SIG-M5 (cell line): Measurements from ENCODE around the gene GUK1.

Source experiments
- DNase-seq: peaks from one replicate; lab custom pipeline; 2025; lab: John Stamatoyannopoulos, UW

Gene GUK1

GRCh38 chr1:228150120-228150460, 10.0 kb downstream of the GUK1 start:
- no peak for DNase-seq

DNA sequence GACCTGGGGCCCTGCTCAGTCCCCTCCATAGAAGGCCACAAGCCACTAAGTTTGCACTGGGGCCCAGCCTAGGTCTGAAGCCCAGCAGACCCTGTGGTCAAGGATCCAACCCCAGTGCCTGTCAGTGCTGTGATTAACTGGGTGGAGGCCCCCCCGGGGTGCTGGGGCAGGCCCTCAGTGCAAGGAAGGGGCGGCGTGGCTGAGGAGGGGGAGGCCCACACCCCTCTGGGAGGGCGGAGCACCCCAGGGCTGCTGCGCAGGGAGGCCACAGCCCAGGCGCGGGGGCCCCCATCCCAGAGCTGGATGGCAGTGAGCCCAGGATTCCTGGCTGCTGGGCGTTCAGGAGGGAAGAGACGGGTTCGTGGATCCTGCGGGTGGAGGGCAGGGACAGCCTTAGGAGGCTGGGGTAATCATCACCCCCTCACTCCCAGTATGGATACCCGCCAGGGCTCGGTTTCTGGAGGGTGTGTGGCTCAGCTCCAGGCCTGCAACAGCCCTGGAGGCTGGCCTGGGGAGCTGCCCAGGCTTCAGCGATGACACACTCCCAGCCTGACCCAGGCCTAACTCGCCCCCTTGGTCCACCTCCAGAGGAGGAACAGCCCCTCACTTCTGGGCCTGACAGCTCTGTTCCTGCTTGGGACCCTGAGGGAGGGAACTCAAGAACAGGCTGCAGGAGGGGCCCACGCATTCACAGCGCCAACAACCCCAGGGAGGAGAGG, 10.5 kb downstream of the GUK1 start:
- DNase-seq: no peak

GRCh38 chr1:228151180-228151925, 11.3 kb downstream of the GUK1 start:
- no peak for DNase-seq

GRCh38 chr1:228152097-228152917, 12.2 kb downstream of the GUK1 start:
- DNase-seq: no peak

- no peak for DNase-seq
Measured at GRCh38 chr1:228152918-228153258, 12.8 kb downstream of the GUK1 start.

DNA sequence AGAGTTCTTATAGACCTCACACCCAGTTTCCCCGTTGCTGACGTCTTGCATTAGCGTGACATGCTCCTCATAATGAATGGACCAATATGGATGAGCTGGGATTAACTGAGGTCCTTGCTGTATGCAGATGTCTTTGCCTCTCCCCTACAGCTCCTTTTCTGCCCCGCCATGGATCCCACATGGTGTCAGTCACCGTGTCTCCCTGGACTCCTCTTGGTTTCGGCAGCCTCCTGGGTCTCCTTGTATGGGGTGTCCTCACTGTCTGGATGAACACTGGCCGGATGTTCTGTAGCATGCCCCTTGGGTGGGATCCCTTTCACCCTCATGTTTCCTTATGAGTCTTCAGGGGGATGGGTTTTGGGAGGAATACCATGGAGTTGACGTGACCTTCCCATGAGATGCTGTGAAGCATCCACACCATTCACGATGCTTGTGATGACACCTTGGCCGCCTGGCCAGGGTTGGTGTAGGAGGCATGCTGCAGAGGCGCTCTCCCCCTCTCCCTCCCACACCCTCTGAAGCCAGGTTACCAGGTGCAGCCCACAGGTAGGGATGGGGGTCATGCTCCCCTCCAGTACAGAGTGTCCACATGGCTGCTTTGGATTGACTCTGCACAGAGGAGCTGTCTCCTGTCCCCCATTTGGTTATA, 14.1 kb downstream of the GUK1 start:
- DNase-seq: no peak

DNA sequence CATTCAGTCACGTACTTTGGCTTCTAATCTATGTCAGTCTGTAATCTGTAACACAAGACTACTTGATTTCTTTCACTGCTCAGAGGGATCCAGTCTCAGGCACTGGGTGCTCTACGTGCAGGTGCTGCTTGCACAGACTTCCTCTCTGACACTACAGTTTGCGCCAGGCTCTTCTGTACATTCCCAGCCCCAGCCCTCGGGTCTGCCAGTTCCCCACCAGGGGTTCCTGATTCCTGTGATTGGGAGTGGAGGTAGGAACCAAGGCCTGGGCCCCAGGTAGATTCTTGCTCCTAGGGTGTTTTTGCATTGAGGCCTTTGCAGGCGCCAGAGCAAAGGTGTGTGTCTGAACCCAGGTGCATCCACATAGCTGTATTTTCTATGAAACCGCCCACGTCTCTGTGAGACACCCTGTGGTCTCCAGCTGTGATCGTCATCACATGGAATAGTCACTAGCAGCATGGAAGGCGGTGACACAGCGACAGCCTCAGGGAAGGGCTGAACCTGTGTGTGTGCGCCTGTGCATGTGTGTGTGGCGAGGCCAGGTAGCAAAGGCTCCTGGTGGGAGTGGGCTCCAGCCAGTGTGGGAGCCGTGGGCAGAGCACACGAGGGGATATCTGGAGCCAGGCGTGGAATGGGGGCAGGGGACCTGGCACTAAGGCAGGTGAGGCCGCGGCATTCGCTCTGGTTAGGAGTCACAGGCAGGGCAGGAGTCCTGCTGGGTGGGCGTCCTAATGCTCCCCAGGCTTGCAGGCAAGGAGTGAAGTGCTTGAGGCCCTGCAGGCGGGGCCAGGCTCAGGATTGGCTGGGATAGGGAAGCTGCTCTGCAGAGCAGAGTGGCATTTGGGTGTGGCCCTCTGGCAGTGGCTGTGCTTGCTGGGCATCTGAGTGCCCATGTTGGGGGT, 14.8 kb downstream of the GUK1 start:
- DNase-seq: no peak

- no peak for DNase-seq
Measured at GRCh38 chr1:228155596-228156514, 15.8 kb downstream of the GUK1 start.

GRCh38 chr1:228156515-228156881, 16.4 kb downstream of the GUK1 start:
- no peak for DNase-seq

- no peak for DNase-seq
Measured at GRCh38 chr1:228156941-228157728, 17.1 kb downstream of the GUK1 start.

DNA sequence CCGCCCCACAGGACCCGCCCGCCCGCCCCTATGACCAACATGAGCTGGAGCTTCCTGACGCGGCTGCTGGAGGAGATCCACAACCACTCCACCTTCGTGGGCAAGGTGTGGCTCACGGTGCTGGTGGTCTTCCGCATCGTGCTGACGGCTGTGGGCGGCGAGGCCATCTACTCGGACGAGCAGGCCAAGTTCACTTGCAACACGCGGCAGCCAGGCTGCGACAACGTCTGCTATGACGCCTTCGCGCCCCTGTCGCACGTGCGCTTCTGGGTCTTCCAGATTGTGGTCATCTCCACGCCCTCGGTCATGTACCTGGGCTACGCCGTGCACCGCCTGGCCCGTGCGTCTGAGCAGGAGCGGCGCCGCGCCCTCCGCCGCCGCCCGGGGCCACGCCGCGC, 17.6 kb downstream of the GUK1 start:
- no peak for DNase-seq

- DNase-seq: no peak
Measured at GRCh38 chr1:228158151-228159007, 18.3 kb downstream of the GUK1 start.

DNA sequence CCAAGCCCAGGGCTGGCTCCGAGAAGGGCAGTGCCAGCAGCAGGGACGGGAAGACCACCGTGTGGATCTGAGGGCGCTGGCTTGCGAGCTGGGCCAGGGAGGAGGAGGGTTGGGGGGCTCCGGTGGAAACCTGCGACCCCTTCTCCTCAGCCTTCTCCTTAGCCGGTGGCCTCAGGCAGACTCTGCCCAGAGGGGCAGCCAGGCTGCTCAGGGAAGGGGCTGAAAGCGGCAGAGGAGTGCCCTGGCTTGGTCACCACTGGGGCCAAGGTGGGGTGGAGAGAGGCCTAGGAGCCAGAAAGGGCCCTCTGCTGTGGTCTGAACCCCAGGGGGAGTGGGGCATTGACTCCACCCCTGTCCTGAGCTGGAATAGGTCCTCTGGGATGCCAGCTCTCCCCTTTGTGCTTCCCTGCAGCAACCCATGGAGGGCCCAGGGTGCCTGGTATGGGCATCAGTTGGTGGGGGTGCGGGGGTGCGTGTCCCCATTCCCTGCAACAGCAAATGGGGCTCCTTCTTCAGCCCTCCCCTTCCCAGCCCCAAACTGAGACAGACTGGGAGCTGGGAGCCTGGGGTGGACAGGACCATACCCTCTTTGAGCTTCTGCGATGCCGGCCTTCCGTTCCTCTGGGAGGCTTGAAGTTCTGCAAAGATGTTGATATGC, 19.1 kb downstream of the GUK1 start:
- no peak for DNase-seq

DNA sequence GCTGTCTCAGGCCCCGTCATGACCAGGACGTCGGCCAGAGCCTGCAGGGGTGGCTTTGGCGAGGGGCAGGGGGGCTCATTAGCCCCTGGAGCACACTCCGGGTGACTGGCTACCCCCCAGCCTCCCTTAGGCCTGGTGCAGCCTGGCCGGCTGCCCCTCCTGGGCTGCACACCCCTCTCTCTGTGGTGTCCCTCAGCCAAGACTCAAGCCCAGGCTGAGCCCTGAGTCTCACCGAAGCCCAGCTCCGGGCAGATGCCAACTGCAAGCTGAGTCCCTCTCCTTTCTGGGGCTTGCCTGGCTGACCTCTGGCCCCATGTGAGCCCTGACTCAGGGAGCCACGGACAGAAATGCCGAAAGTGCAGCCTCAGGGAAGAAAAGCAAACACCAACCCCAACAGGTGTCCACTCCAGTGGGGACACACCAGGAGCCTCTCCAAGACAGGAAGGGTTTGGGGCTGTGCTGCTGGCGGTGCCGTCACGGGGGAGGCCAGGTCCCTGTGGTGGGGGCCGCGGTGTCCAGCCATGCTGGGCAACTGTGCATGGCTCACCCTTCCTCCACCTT, 20.2 kb downstream of the GUK1 start:
- DNase-seq: no peak

DNA sequence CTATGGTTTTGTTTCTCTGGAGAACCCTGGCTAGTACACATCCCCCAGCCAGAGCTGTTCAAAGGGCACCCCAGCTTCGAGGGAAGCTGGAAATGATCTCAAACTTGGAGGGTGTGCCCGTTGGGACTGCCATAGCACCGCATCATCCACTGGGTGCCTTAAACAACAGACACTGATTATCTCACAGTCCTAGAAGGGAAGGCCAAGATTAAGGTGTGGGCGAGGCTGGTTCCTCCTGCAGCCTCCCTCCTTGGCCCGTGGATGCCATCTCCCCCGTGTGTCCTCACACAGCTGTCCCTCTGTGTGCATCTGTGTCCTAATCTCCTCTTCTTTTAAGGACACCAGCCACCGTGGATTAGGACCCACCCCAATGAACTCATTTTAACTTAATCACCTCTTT, 21.3 kb downstream of the GUK1 start:
- no peak for DNase-seq

DNA sequence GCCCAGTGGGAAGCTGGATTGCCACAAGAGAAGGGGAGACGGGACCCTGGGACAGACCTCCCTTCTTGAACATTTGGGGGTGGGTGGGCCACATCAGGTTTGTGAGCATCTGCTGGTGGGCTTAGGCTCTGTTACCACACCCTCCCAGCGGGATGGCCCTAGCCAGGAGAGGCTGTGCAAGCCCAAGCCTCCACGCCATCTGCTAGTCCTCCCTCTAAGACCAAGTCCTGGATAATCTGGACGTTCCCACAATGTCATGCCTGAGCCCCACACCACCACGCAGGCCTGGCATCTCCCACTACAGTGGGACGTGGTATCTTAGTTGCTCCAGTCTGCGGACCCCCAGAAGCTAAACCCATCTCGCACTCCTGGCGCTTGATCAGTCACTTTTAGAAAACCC, 21.8 kb downstream of the GUK1 start:
- DNase-seq: no peak

DNA sequence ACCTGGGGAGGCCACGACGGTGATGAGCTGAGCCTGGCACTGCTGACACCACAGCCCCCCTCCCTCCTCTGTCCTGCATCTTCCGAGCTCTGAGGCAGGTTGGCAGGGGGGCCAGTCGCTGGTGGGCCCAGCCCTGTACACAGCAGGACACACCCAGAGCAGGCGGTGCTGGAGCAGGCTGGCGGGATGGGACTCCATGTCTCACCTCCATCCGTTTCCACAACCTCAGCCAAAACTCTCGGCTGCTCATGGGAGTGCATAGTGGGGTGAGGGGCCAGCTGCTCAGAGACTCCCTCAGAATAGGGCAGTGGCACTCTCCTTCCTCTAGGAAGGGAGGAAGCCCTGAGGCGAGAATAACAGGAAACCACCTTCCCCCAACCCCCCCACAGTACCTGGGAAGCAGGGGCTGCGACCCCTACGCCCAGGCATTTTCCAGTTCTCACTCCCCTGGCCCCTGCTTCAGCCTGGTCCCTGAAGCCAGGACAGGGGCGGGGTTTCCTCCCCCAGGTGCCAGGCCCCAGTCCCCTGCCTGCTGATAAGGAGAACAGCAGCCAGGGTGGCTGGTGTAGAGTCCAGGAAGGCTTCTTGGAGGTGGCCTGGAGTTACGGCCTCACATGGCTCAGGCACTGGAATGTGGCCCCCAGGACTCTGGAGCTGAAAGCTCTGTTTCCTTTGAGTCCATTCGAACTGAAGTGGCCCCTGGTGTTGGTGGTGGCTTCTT, 22.4 kb downstream of the GUK1 start:
- no peak for DNase-seq
